Measurements from ENCODE around the gene PEAR1.

- TF ChIP-seq FOXK2 (IDR thresholded peaks at IDR 0.05) (no peak), FOXA1 (IDR thresholded peaks at IDR 0.05) (no peak), HDGF (IDR thresholded peaks at IDR 0.05; ENCODE audit: borderline replicate concordance) (no peak), TARDBP (IDR thresholded peaks at IDR 0.05) (no peak), L3MBTL2 (conservative IDR thresholded peaks at IDR 0.05) (no peak), SUZ12 (IDR thresholded peaks at IDR 0.05) (no peak), CTBP1 (IDR thresholded peaks at IDR 0.05; ENCODE audit: borderline replicate concordance) (no peak)
Observed at GRCh38 chr1:156845055-156845952, 48.2 kb upstream of the PEAR1 start.
